Adrenal gland (tissue), 5 donors: ENCODE measurements around the gene LRRC46.
A peak's percentile ranks its signal among the peaks of the same experiment; 100 is the strongest.

Experiments
- CTCF ChIP-seq, 6 experiments: fragments of 450-650 bp in 4 of 6; fragments of 200-600 bp in 2 of 6; sonication (generic) in 1 of 6; IDR thresholded peaks; 1 replicate in 5 of 6; 2 replicates in 1 of 6; pipeline versions ENCODE4 v1.5.1 to v1.8.0; 2016 to 2021; ENCODE audit warnings: antibody characterized with exemption in 6 of 6, mild to moderate bottlenecking in 2 of 6, moderate library complexity in 1 of 6
- POLR2A ChIP-seq, 2 donors: fragments of 450-650 bp; IDR thresholded peaks; one replicate each; pipeline ENCODE4 v1.6.1; 2017; ENCODE audit warnings: antibody characterized with exemption in 2 of 2, mild to moderate bottlenecking in 2 of 2, moderate library complexity in 1 of 2
- donor health status: DM: no; HTN: no; CAD: no.

DNA sequence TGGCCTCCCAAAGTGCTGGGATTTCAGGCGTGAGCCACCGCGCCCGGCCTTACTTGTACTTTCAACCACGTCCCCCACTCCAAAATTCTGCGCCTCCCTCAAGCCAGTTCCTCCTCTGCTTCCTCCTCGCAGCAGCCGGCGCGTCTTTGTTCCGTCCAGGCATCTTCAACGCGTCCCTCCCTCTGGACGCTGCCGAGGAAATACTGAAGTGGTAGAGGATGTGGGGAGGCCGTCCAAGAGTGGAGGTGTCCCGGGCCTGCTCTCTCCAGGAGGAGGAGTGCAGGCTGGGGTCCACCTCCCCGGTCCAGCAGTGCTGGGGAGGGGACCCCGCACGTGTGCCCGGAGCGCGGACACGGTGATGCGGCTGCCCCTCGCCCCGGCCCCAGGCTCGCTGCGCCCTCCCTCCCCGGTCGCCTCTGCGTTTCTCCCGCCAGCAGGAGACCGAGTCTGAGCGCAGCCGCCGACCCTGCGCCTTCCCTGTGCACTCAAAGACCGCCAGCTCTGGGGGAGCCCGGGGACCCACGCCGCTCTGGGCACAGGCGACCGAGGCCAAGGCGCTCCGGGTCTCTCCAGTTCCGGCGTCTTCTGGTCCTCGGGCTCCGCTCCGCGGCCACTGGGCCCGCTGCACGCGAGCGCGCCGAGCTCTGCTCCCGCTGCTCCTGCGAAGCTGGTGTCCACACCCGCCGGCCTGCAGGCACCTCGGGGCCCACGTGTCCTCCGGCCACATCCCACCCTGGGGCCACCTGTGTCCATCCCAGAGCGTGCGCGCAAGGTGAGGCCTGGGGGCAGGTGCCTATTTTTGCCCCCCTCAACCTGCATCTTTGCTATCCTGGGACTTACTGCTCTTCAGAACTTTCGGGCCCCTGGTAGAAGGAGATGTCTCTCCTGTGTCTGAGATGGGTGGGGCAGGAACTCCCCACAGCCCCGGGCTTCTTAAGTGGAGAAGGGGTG, 41.6 kb upstream of the LRRC46 start:
- TF ChIP-seq CTCF (IDR thresholded peaks at IDR 0.05): peak; percentile 27 to 60 (median 44)
- no peak for TF ChIP-seq POLR2A (IDR thresholded peaks at IDR 0.05)
